IMR-90 (cell line): ENCODE results near the gene EFEMP2. TPM values are rescaled to one million over a fixed set of nuclear protein-coding genes. Genes with fewer than 3 reads are reported as not detected.
A peak's percentile ranks its signal among the peaks of the same experiment; 100 is the strongest.

ENCODE experiments used
- ATAC-seq: fragments of 200-7000 bp; cut with Tn5 transposase; 2 replicates; pipeline ENCODE4 v1.9.1; 2020; ENCODE audit warnings: low read depth, mild to moderate bottlenecking, moderate library complexity
- BruUV-seq: library from RNA; stranded (reverse); fragments of 400-500 nt; replicated peaks from 2 replicates; lab custom pipeline; 2021; lab: Mats Ljungman, UMichigan
- CTCF ChIA-PET: fragments of 300-600 bp; formaldehyde crosslinking; extraction: SDS; loops from one replicate; lab custom pipeline; 2021; ENCODE audit warnings: antibody characterized with exemption; lab: Yijun Ruan, JAX
- POLR2A ChIA-PET: fragments of 300-600 bp; sonication (Branson Sonifier 250); formaldehyde crosslinking; loops from one replicate; lab custom pipeline; 2022; ENCODE audit warnings: antibody characterized with exemption; ENCODE audit not compliant: unreplicated experiment; lab: Charles Lee
- DNase-seq: peaks from one replicate; pipeline ENCODE4 v3.0.0; 2013
- H2AFZ ChIP-seq: replicated peaks from 2 replicates; pipeline ENCODE3; 2013; ENCODE audit warnings: low read length, mild to moderate bottlenecking; ENCODE audit not compliant: poor library complexity
- H2AK5ac ChIP-seq: 2 replicates; pipeline ENCODE4 v1.6.1; 2013; ENCODE audit warnings: low read depth, low read length, inconsistent platforms
- H2AK9ac ChIP-seq: replicated peaks from 2 replicates; pipeline ENCODE3; 2013; ENCODE audit warnings: mild to moderate bottlenecking, low read depth, low read length, moderate library complexity; ENCODE audit not compliant: poor library complexity
- H2BK120ac ChIP-seq: 2 replicates; pipeline ENCODE4 v1.6.1; 2013; ENCODE audit warnings: low read depth, low read length, inconsistent platforms
- H2BK15ac ChIP-seq: 3 replicates; pipeline ENCODE4 v1.6.1; 2013; ENCODE audit warnings: low read depth, low read length, inconsistent platforms
- H2BK20ac ChIP-seq: 2 replicates; pipeline ENCODE4 v1.6.1; 2013; ENCODE audit warnings: low read depth, mild to moderate bottlenecking, inconsistent platforms, low read length, moderate library complexity
- H2BK5ac ChIP-seq: 2 replicates; pipeline ENCODE4 v1.6.1; 2013; ENCODE audit warnings: mild to moderate bottlenecking, low read depth, low read length, inconsistent platforms; ENCODE audit not compliant: poor library complexity, severe bottlenecking
- H3K14ac ChIP-seq: replicated peaks from 2 replicates; pipeline ENCODE4 v1.6.1; 2013; ENCODE audit warnings: low read depth, low read length, inconsistent platforms
- H3K18ac ChIP-seq: 2 replicates; pipeline ENCODE4 v1.6.1; 2013; ENCODE audit warnings: low read depth, low read length, control low read depth
- H3K23ac ChIP-seq: 2 replicates; pipeline ENCODE4 v1.6.1; 2013; ENCODE audit warnings: low read depth, low read length, inconsistent platforms
- H3K27ac ChIP-seq: 2 replicates; pipeline ENCODE4 v1.5.1; 2013; ENCODE audit warnings: mild to moderate bottlenecking, control low read depth, low read length; ENCODE audit not compliant: insufficient read depth
- H3K27me3 ChIP-seq: 2 replicates; pipeline ENCODE4 v1.6.1; 2013; ENCODE audit warnings: low read length; ENCODE audit not compliant: control insufficient read depth, insufficient read depth
- H3K36me3 ChIP-seq: 2 replicates; pipeline ENCODE4 v1.6.1; 2013; ENCODE audit warnings: low read length, mixed read lengths; ENCODE audit not compliant: control insufficient read depth, insufficient read depth
- H3K4ac ChIP-seq: 2 replicates; pipeline ENCODE4 v1.6.1; 2013; ENCODE audit warnings: low read depth, low read length, inconsistent platforms
- H3K4me1 ChIP-seq: 2 replicates; pipeline ENCODE4 v1.6.1; 2013; ENCODE audit warnings: low read length, mixed read lengths; ENCODE audit not compliant: control insufficient read depth, insufficient read depth
- H3K4me2 ChIP-seq: 2 replicates; pipeline ENCODE4 v1.6.1; 2013; ENCODE audit warnings: low read depth, mild to moderate bottlenecking, control low read depth, low read length, moderate library complexity
- H3K4me3 ChIP-seq: 2 replicates; pipeline ENCODE4 v1.5.1; 2013; ENCODE audit warnings: low read depth, mild to moderate bottlenecking, control low read depth, low read length, moderate library complexity; ENCODE audit not compliant: insufficient read depth
- H3K56ac ChIP-seq: 2 replicates; pipeline ENCODE4 v1.6.1; 2013; ENCODE audit warnings: low read length, inconsistent platforms; ENCODE audit not compliant: insufficient read depth; ENCODE audit errors: extremely low read depth
- H3K79me1 ChIP-seq, 2 experiments: 2 replicates each; pipeline ENCODE4 v1.6.1; 2013; ENCODE audit warnings: low read length in 2 of 2, inconsistent platforms in 1 of 2, low read depth in 1 of 2
- H3K9ac ChIP-seq: 2 replicates; pipeline ENCODE4 v1.6.1; 2013; ENCODE audit warnings: low read depth, low read length, control low read depth
- H3K9me1 ChIP-seq: 2 replicates; pipeline ENCODE4 v1.6.1; 2013; ENCODE audit warnings: low read length, inconsistent platforms; ENCODE audit not compliant: insufficient read depth
- H3K9me3 ChIP-seq: 2 replicates; pipeline ENCODE4 v1.6.1; 2013; ENCODE audit warnings: low read length; ENCODE audit not compliant: control insufficient read depth, insufficient read depth
- H4K20me1 ChIP-seq: 2 replicates; pipeline ENCODE4 v1.6.1; 2013; ENCODE audit warnings: low read length, inconsistent platforms; ENCODE audit not compliant: insufficient read depth
- H4K5ac ChIP-seq: 2 replicates; pipeline ENCODE4 v1.6.1; 2013; ENCODE audit warnings: mild to moderate bottlenecking, low read depth, low read length, control low read depth
- H4K8ac ChIP-seq, 2 experiments: 2 replicates each; pipeline ENCODE4 v1.6.1; 2013; ENCODE audit warnings: low read depth in 2 of 2, low read length in 2 of 2, control low read depth in 1 of 2, inconsistent platforms in 1 of 2
- H4K91ac ChIP-seq: 2 replicates; pipeline ENCODE4 v1.6.1; 2013; ENCODE audit warnings: low read depth, low read length, inconsistent platforms; ENCODE audit not compliant: insufficient read depth
- BHLHE40 ChIP-seq: fragments of 150-350 bp; IDR thresholded peaks from 2 replicates; pipeline ENCODE4 v1.6.1; 2016; ENCODE audit warnings: mild to moderate bottlenecking, low read depth, low read length
- CEBPB ChIP-seq: IDR thresholded peaks from 2 replicates; pipeline ENCODE4 v1.6.1; 2012; ENCODE audit warnings: low read depth, low read length, improper control_type of control experiment
- CHD1 ChIP-seq: IDR thresholded peaks from 2 replicates; pipeline ENCODE4 v1.6.1; 2012; ENCODE audit warnings: low read depth, low read length, improper control_type of control experiment
- FOS ChIP-seq: fragments of 150-350 bp; IDR thresholded peaks from 2 replicates; pipeline ENCODE4 v1.6.1; 2016; ENCODE audit warnings: low read depth, low read length
- MAFK ChIP-seq: IDR thresholded peaks from 2 replicates; pipeline ENCODE4 v1.6.1; 2012; ENCODE audit warnings: low read depth, low read length, improper control_type of control experiment
- NFE2L2 ChIP-seq: fragments of 150-350 bp; IDR thresholded peaks from 2 replicates; pipeline ENCODE4 v1.6.1; 2016; ENCODE audit warnings: low read depth, mild to moderate bottlenecking, low read length
- POLR2A ChIP-seq: IDR thresholded peaks from 2 replicates; pipeline ENCODE4 v1.6.1; 2012; ENCODE audit warnings: mild to moderate bottlenecking, low read depth, low read length
- RCOR1 ChIP-seq: IDR thresholded peaks from 2 replicates; pipeline ENCODE4 v1.6.1; 2012; ENCODE audit warnings: mild to moderate bottlenecking, low read length, improper control_type of control experiment; ENCODE audit not compliant: insufficient replicate concordance
- RFX5 ChIP-seq: IDR thresholded peaks from 2 replicates; pipeline ENCODE4 v1.8.0; 2012; ENCODE audit warnings: low read depth, mild to moderate bottlenecking, low read length, moderate library complexity
- WGBS, 2 experiments: methylation state at CpG; one replicate each; pipeline versions ENCODE4 v1.1.5 to v1.1.7; 2013; ENCODE audit warnings: missing lambda C conversion rate in 2 of 2; ENCODE audit not compliant: insufficient read length in 1 of 2; ENCODE audit errors: extremely low coverage in 2 of 2; 5-methylcytosine and 5-hydroxymethylcytosine counted together
- dilution Hi-C: fragments of 300-500 bp; cut with HindIII; formaldehyde crosslinking; loops from one replicate; pipeline ENCODE4 v1.14.3; 2018; ENCODE audit warnings: low sequenced_read_pairs; ENCODE audit not compliant: unreplicated experiment
- in situ Hi-C: fragments of 300-500 bp; cut with MboI; formaldehyde crosslinking; loops from 3 replicates; pipeline ENCODE4 v1.14.3; 2019; ENCODE audit warnings: low sequenced_read_pairs, inconsistent platforms, mixed read lengths
- intact Hi-C: fragments of 100-400 bp; cut with micrococcal nuclease; formaldehyde crosslinking; loops from 2 replicates; pipeline ENCODE4 v1.10.0; 2022
- polyA plus RNA-seq, 3 experiments: library from polyadenylated mRNA; depleted of rRNA; stranded (reverse); fragments of >200 nt; gene quantifications; 2 replicates each; pipeline ENCODE4 v1.2.3, GENCODE V29; 2012; ENCODE audit warnings: low replicate concordance in 1 of 3
- total RNA-seq: library from RNA; depleted of rRNA; stranded (reverse); fragments of >200 nt; gene quantifications from 2 replicates; pipeline ENCODE4 v1.2.3, GENCODE V29; 2012

EFEMP2 gene
- total and polyA plus RNA-seq, 2 of the 4 experiments (the other 2 are of a cell fraction) = 62.7 to 431 TPM

GRCh38 chr11:65915821-65916251 lies 43.2 kb upstream of the EFEMP2 start:
- H4K8ac ChIP-seq = peak overlapping the region; percentile 97 to 99
- H2AK9ac ChIP-seq = peak overlapping the region; percentile 99
- peak overlapping the region; percentile 95 for H3K14ac ChIP-seq
- H3K9me1 ChIP-seq = peaks cover 39% of the 10 kb centered on the region
- H3K4ac ChIP-seq = peak overlapping the region; percentile 100
- peak overlapping the region; percentile 71 for H2AFZ ChIP-seq
- in situ Hi-C loops (no loop called here), intact Hi-C loops (loop anchor here (1.0 to 5.0 kb wide), 3 partner anchors 15 to 58 kb away; partner anchors contain the start of genes CFL1, FOSL1 and SART1), dilution Hi-C loops (no loop called here)
- no peaks in the 10 kb centered on the region for H3K27me3 ChIP-seq
- H3K56ac ChIP-seq = peak overlapping the region; percentile 90
- TF ChIP-seq POLR2A (peak; percentile 75), RCOR1 (peak; percentile 67), BHLHE40 (peak; percentile 99), CEBPB (no peak), CHD1 (no peak), MAFK (peak; percentile 64; the same call in 1 of the 2 replicates), FOS (peak; percentile 100), NFE2L2 (peak; percentile 90), RFX5 (no peak)
- peak overlapping the region; percentile 82 for H3K27ac ChIP-seq
- no peaks in the 10 kb centered on the region for H3K9me3 ChIP-seq
- H3K79me1 ChIP-seq = peaks cover 16 to 70% of the 10 kb centered on the region in 2 experiments; a peak in 3 of 4 replicates
- peak overlapping the region; percentile 88 for H3K18ac ChIP-seq
- H2AK5ac ChIP-seq = peak overlapping the region; percentile 99
- H4K5ac ChIP-seq = peak overlapping the region; percentile 64
- WGBS, 2 experiments = 0% methylated on average over 5 of the region's 13 CpGs; no CpG with 5 or more reads in 1 of the 2 experiments
- H2BK15ac ChIP-seq = peak overlapping the region; percentile 56; the same call in 2 of the 3 replicates
- H3K4me3 ChIP-seq = peak overlapping the region; percentile 10; the same call in 1 of the 2 replicates
- DNase-seq (peak; percentile 99), ATAC-seq (no peak)
- H2BK20ac ChIP-seq = peak overlapping the region; percentile 92
- peak overlapping the region; percentile 100 for H2BK120ac ChIP-seq
- ChIA-PET CTCF (interaction anchor here (1.0 kb wide), 2 partner anchors 26 to 28 kb away, joined by 4 to 9 read pairs; partner anchors contain the start of genes CCDC85B and FIBP), POLR2A (interaction anchor here (0.6 to 2.4 kb wide), 4 partner anchors 14 to 42 kb away, joined by 3 to 20 read pairs (median 10); partner anchors contain the start of genes CCDC85B, FIBP and FOSL1)
- peaks cover 61% of the 10 kb centered on the region for H3K4me1 ChIP-seq
- H4K91ac ChIP-seq = peak overlapping the region; percentile 100
- peak overlapping the region; percentile 96 for H2BK5ac ChIP-seq
- peaks cover 17% of the 10 kb centered on the region for H3K36me3 ChIP-seq
- H3K9ac ChIP-seq = peak overlapping the region; percentile 68
- H3K23ac ChIP-seq = peak overlapping the region; percentile 97
- BruUV-seq = no TSS peak
- peaks cover 11% of the 10 kb centered on the region for H4K20me1 ChIP-seq
- H3K4me2 ChIP-seq = peak overlapping the region; percentile 96
